ENCODE data around the gene GPR137C. TPM values are rescaled to one million over a fixed set of nuclear protein-coding genes. Genes with fewer than 3 reads are reported as not detected.

The GPR137C gene
- total and polyA plus RNA-seq, 10 of the 15 experiments (the other 5 are each of a cell fraction or from before 2014, with no cell fraction given) = 0.03 to 0.72 (median 0.22) TPM

GRCh38 chr14:52553002-52553670 is 500 bp downstream of the GPR137C start:
- no peak for DNase-seq (ENCODE audit: low read depth, low spot score)
- CTCF ChIA-PET = interaction anchor here (1.0 to 2.2 kb wide), 5 partner anchors 11 to 558 kb away, joined by 4 to 7 read pairs (median 5); no protein-coding TSS in a partner anchor
- in situ Hi-C loops (cut with MboI) = no loop called here
- no TSS peak for BruUV-seq (replicated peaks)
- RAD21 ChIA-PET (ENCODE audit: unreplicated experiment) = interaction anchor here (0.6 to 0.9 kb wide), 3 partner anchors 128 to 624 kb away, joined by 3 read pairs; no protein-coding TSS in a partner anchor
- TF ChIP-seq NKRF (conservative IDR thresholded peaks at IDR 0.05) (peak; percentile 50), EGR1 (IDR thresholded peaks at IDR 0.05; ENCODE audit: borderline replicate concordance in 1 of 2, low read depth in 2 of 2, low read length in 2 of 2) (peak in 1 of 2 experiments; percentile 93; a peak in 2 of 3 replicates), GATAD2B (conservative IDR thresholded peaks at IDR 0.05; ENCODE audit: low read depth) (0 out of 2 replicates have a peak, but pooled peaks have one; percentile 58), ELK1 (IDR thresholded peaks at IDR 0.05; ENCODE audit: low read depth, low read length) (no peak), IKZF1 (conservative IDR thresholded peaks at IDR 0.05) (peak; percentile 91), IRF4 (IDR thresholded peaks at IDR 0.05; ENCODE audit: low read depth, low read length) (no peak), LARP7 (IDR thresholded peaks at IDR 0.05) (peak; percentile 51; the same call in 1 of the 2 replicates), PAX5 (IDR thresholded peaks at IDR 0.05; ENCODE audit: borderline replicate concordance, low read depth, low read length) (no peak), HDGF (IDR thresholded peaks at IDR 0.05) (0 out of 2 replicates have a peak, but pooled peaks have one; percentile 39)
- WGBS (ENCODE audit: insufficient coverage, insufficient replicate concordance, low lambda C conversion rate, missing lambda C conversion rate) = under 1% methylated on average over 42 of the region's 69 CpGs
- H3K27me3 ChIP-seq (replicated peaks in 1 of 2; ENCODE audit: control insufficient read depth in 2 of 2, insufficient read depth in 2 of 2, low read length in 1 of 2) = peaks cover 0 to 2% of the 10 kb centered on the region in 2 experiments; a peak in 3 of 4 replicates
- H3K4me2 ChIP-seq (ENCODE audit: control insufficient read depth, insufficient read depth) = peak overlapping the region; percentile 83
- FAIRE-seq = no peak
- peak; percentile 24 for ATAC-seq
- H4K20me1 ChIP-seq (ENCODE audit: control insufficient read depth, insufficient read depth) = no peaks in the 10 kb centered on the region
- peak overlapping the region; percentile 18; the same call in 1 of the 2 replicates for H3K9ac ChIP-seq (ENCODE audit: control insufficient read depth, insufficient read depth, low read length)
- POLR2A ChIA-PET = interaction anchor here (0.6 to 2.2 kb wide), 4 partner anchors 9 to 692 kb away, joined by 3 to 11 read pairs (median 4); no protein-coding TSS in a partner anchor
- H3K27ac ChIP-seq (ENCODE audit: control insufficient read depth, insufficient read depth) = no peak overlapping the region
- peak overlapping the region; percentile 88 for H3K4me3 ChIP-seq
- intact Hi-C loops (cut with micrococcal nuclease; ENCODE audit: unreplicated experiment) = loop anchor here (5.0 kb wide), 1 partner anchor 239 kb away; the partner anchor contains the start of gene GNPNAT1
- H3K4me1 ChIP-seq (ENCODE audit: control insufficient read depth, insufficient read depth, low read length) = peaks cover 8% of the 10 kb centered on the region
- no peaks in the 10 kb centered on the region for H3K9me3 ChIP-seq (replicated peaks; ENCODE audit: control insufficient read depth, insufficient read depth, low read length)
- H2AFZ ChIP-seq (ENCODE audit: control insufficient read depth, low read depth, low read length) = peak overlapping the region; percentile 84
- no peaks in the 10 kb centered on the region for H3K36me3 ChIP-seq (ENCODE audit: control insufficient read depth in 2 of 2, insufficient read depth in 2 of 2, low read length in 1 of 2)
- peaks cover 6% of the 10 kb centered on the region for H3K79me2 ChIP-seq (ENCODE audit: control insufficient read depth, insufficient read depth, low read length)
- SMC1A ChIA-PET (ENCODE audit: uncharacterized antibody, unreplicated experiment) = interaction anchor here (1.4 to 2.5 kb wide), 5 partner anchors 8 to 253 kb away, joined by 3 to 12 read pairs (median 4); no protein-coding TSS in a partner anchor

Data from GM12878 (cell line).